Mesenchymal stem cell (in vitro differentiated cells and primary cell): ENCODE data around the gene DAP3.
"Not testable (repeated sequence)": the region's sequence is repeated elsewhere in the genome, so short reads cannot be mapped to it uniquely, and the experiment has no call there.

Experiments
- DNase-seq: peaks from one replicate; pipeline ENCODE4 v3.0.0-alpha.2; 2013
- H2AFZ ChIP-seq: one replicate; pipeline ENCODE4 v1.6.1; 2013; ENCODE audit warnings: low read depth, mild to moderate bottlenecking, control low read depth, inconsistent platforms, low read length, moderate library complexity
- H2AK5ac ChIP-seq: 2 replicates; pipeline ENCODE4 v1.6.1; 2013; ENCODE audit warnings: low read length, moderate library complexity, mild to moderate bottlenecking, inconsistent platforms; ENCODE audit not compliant: severe bottlenecking
- H2BK120ac ChIP-seq: one replicate; pipeline ENCODE4 v1.6.1; 2013; ENCODE audit warnings: low read depth, mild to moderate bottlenecking, inconsistent platforms, low read length, moderate library complexity
- H2BK12ac ChIP-seq, 2 experiments: one replicate each; pipeline ENCODE4 v1.6.1; 2013; ENCODE audit warnings: inconsistent platforms in 2 of 2, low read length in 2 of 2, mild to moderate bottlenecking in 2 of 2, moderate library complexity in 2 of 2, control low read depth in 1 of 2
- H2BK15ac ChIP-seq: one replicate; pipeline ENCODE4 v1.6.1; 2013; ENCODE audit warnings: mild to moderate bottlenecking, low read depth, inconsistent platforms; ENCODE audit not compliant: poor library complexity, severe bottlenecking
- H2BK5ac ChIP-seq: 2 replicates; pipeline ENCODE4 v1.6.1; 2013; ENCODE audit warnings: low read depth, mild to moderate bottlenecking, low read length, control low read depth, inconsistent platforms; ENCODE audit not compliant: poor library complexity, severe bottlenecking
- H3K14ac ChIP-seq, 2 experiments: one replicate each; pipeline ENCODE4 v1.6.1; 2013; ENCODE audit warnings: inconsistent platforms in 2 of 2, low read length in 2 of 2, control low read depth in 1 of 2, mild to moderate bottlenecking in 1 of 2, moderate library complexity in 1 of 2
- H3K18ac ChIP-seq, 2 experiments: one replicate each; pipeline ENCODE4 v1.6.1; 2013; ENCODE audit warnings: inconsistent platforms in 2 of 2, low read length in 2 of 2, control low read depth in 1 of 2, low read depth in 1 of 2, mild to moderate bottlenecking in 1 of 2
- H3K23ac ChIP-seq, 2 experiments: one replicate each; pipeline ENCODE4 v1.6.1; 2013; ENCODE audit warnings: inconsistent platforms in 2 of 2, low read length in 2 of 2, mild to moderate bottlenecking in 2 of 2, moderate library complexity in 2 of 2, control low read depth in 1 of 2
- H3K27ac ChIP-seq: 2 replicates; pipeline ENCODE4 v1.5.1; 2013; ENCODE audit warnings: mild to moderate bottlenecking, moderate library complexity, low read length, control low read depth, inconsistent platforms; ENCODE audit not compliant: poor library complexity, severe bottlenecking
- H3K27me3 ChIP-seq, 2 experiments: 2 replicates each; pipeline versions ENCODE4 v1.6.1 to v1.7.0; 2013; ENCODE audit warnings: low read length in 2 of 2, mild to moderate bottlenecking in 2 of 2, moderate library complexity in 2 of 2, control low read depth in 1 of 2, inconsistent platforms in 1 of 2; ENCODE audit not compliant: control insufficient read depth in 1 of 2, insufficient read depth in 1 of 2
- H3K36me3 ChIP-seq, 2 experiments: 2 replicates each; pipeline versions ENCODE4 v1.6.1 to v1.7.0; 2013; ENCODE audit warnings: low read length in 2 of 2, control low read depth in 1 of 2, inconsistent platforms in 1 of 2, low read depth in 1 of 2, mild to moderate bottlenecking in 1 of 2; ENCODE audit not compliant: insufficient read depth in 2 of 2, control insufficient read depth in 1 of 2
- H3K4ac ChIP-seq, 2 experiments: one replicate each; pipeline ENCODE4 v1.6.1; 2013; ENCODE audit warnings: inconsistent platforms in 2 of 2, low read length in 2 of 2, mild to moderate bottlenecking in 2 of 2, moderate library complexity in 2 of 2, control low read depth in 1 of 2, low read depth in 1 of 2
- H3K4me1 ChIP-seq: 2 replicates; pipeline ENCODE4 v1.6.1; 2013; ENCODE audit warnings: low read depth, low read length, control low read depth; ENCODE audit not compliant: control insufficient read depth, insufficient read depth
- H3K4me2 ChIP-seq: 2 replicates; pipeline ENCODE4 v1.6.1; 2013; ENCODE audit warnings: low read length, mild to moderate bottlenecking, inconsistent platforms; ENCODE audit not compliant: poor library complexity, severe bottlenecking
- H3K4me3 ChIP-seq, 2 experiments: 2 replicates each; pipeline versions ENCODE4 v1.5.1 to v1.7.0; 2013; ENCODE audit warnings: low read length in 2 of 2, mild to moderate bottlenecking in 2 of 2, control low read depth in 1 of 2, low read depth in 1 of 2; ENCODE audit not compliant: insufficient read depth in 1 of 2
- H3K79me1 ChIP-seq: replicated peaks from 2 replicates; pipeline ENCODE4 v1.6.1; 2013; ENCODE audit warnings: mild to moderate bottlenecking, control low read depth, low read length, inconsistent platforms; ENCODE audit not compliant: poor library complexity, severe bottlenecking
- H3K9ac ChIP-seq: 2 replicates; pipeline ENCODE4 v1.7.0; 2013; ENCODE audit warnings: mild to moderate bottlenecking, low read length, moderate library complexity
- H3K9me3 ChIP-seq: 2 replicates; pipeline ENCODE4 v1.7.0; 2013; ENCODE audit warnings: mild to moderate bottlenecking, low read length; ENCODE audit not compliant: control insufficient read depth
- H4K8ac ChIP-seq: one replicate; pipeline ENCODE4 v1.6.1; 2013; ENCODE audit warnings: inconsistent platforms, mild to moderate bottlenecking, low read length, moderate library complexity
- H4K91ac ChIP-seq: one replicate; pipeline ENCODE4 v1.6.1; 2013; ENCODE audit warnings: mild to moderate bottlenecking, low read length, inconsistent platforms
- WGBS: methylation state at CpG from one replicate; pipeline ENCODE4 v1.1.7; 2013; ENCODE audit warnings: mixed read lengths; 5-methylcytosine and 5-hydroxymethylcytosine counted together

DAP3 gene

DNA sequence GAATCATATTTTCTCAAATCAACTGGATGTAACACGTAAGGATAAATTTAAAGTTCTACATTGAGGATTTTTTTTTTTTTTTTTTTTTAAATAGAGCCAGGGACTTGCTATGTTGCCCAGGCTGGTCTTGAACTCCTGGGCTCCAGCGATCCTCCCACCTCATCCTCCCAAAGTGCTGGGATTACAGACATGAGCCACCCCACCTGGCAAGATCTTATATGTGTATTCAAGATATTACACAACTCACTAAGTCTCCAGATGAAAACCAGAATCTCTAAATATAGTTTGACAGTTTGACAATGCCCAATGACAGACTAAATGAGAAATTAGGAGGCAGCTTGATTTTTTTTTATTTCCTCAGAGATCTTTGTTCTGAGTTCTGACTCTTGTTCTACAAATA lies 7.1 kb upstream of the DAP3 start:
- Histone ChIP-seq H3K9ac (no peak overlapping the region), H3K9me3 (no peaks in the 10 kb centered on the region), H2AK5ac (no peak overlapping the region), H3K79me1 (peaks cover 12% of the 10 kb centered on the region), H2BK120ac (no peak overlapping the region), H3K14ac (no peak overlapping the region), H2BK12ac (no peak overlapping the region), H4K8ac (no peak overlapping the region), H3K23ac (no peak overlapping the region), H3K4me2 (no peak overlapping the region), H3K27me3 (no peaks in the 10 kb centered on the region), H3K4ac (no peak overlapping the region), H2BK5ac (no peak overlapping the region), H3K4me3 (no peak overlapping the region), H3K4me1 (peaks cover 4% of the 10 kb centered on the region), H4K91ac (no peak overlapping the region), H2AFZ (no peak overlapping the region), H3K27ac (no peak overlapping the region), H3K18ac (no peak overlapping the region), H2BK15ac (no peak overlapping the region), H3K36me3 (peaks cover 8 to 37% of the 10 kb centered on the region in 2 experiments)
- WGBS = 100% methylated on average over 1 of the region's 2 CpGs
- DNase-seq = no peak

DNA sequence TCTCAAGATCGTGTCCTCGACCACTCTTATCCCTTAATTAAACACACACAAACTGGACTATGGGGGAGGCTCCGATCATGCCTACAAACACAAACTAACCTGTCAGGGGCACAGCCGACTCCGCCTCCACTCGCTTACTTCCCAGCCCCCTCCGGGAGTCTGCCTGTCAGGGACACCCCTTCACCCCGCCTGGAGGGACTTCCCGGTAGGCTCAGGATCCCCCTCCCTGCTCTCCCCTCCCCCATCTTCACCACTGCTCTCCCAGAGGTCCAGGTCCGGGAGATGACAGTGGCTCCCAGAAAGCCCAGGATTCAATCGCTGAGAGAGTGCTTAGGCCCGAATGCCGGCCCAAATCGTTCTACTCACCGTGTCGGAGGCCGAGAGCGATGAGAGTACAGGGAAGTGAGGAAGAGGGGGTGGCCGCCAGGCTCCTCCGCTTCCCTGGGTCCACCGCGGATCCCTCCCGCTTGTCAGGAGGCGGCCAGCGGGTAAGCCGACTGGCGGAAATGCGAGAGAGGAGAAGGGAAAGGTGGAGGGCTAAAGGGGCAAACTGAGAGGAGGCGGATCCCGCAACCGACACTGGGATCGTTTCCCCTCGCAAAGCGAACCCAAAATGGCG lies 1.1 kb upstream of the DAP3 start:
- not testable (repeated sequence) for H3K79me1 ChIP-seq, H3K27me3 ChIP-seq, DNase-seq, H2AK5ac ChIP-seq, H3K9me3 ChIP-seq, H2BK12ac ChIP-seq, H3K4me1 ChIP-seq
- Histone ChIP-seq H2BK120ac (peak overlapping the region; percentile 52), H3K36me3 (peaks cover 0 to 19% of the 10 kb centered on the region in 2 experiments), H3K9ac (peak overlapping the region; percentile 100), H3K18ac (peak overlapping the region; percentile 49 to 98), H2BK15ac (peak overlapping the region; percentile 73), H3K4ac (peak overlapping the region; percentile 82 to 87), H2BK5ac (peak overlapping the region; percentile 36), H3K4me2 (peak overlapping the region; percentile 5), H3K23ac (peak overlapping the region in 1 of 2 experiments; percentile 97), H4K8ac (peak overlapping the region; percentile 81), H4K91ac (peak overlapping the region; percentile 100), H3K14ac (peak overlapping the region in 1 of 2 experiments; percentile 100), H3K4me3 (peak overlapping the region; percentile 92 to 95), H2AFZ (peak overlapping the region; percentile 59), H3K27ac (peak overlapping the region; percentile 96)
- WGBS = 1% methylated on average over 23 of the region's 35 CpGs

DNA sequence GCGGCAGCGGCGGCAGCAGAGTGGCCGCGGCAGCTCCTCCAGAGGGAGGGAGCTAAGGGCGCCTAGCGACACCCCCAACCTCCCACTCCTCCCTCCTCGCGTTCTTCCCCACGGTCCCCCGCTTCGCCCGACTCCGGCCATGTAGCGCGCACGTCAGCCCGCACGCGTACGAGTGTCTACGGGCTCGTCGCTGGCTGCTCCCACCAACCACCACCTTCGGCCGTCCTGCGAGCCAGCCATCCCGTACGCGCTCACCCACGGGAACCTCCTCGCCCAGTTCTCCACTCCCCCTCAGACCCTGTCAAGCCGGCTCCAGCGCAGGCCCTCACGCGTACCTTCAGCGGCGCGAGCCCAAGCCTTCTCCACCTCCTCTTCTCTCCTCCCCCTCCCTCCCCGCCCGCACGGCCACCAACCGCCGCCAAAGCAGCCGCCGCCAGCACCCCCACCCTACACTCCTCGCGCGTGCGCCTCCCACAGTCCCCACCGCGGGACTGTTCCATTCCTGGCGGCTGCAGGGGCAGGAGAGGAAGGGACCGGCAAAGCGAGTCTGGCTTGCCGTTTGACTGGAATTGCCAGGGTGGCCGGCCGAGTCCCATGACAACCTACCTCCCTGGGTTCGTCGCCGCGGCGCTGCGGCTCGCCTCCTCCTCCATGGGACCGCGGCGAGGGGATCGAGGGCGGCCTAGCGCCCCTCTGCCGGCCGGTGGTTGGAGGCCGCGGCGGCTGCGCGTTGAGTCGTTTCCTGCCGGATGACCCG lies 389 bp upstream of the DAP3 start, which contains the start of gene YY1AP1:
YY1AP1 (minus strand) TSS at position 451 of the 757 bp plus-strand sequence. CDS start 8,338 bp downstream, outside the sequence.
- no peaks in the 10 kb centered on the region for H3K27me3 ChIP-seq
- peak within 1 kb of the TSS; percentile 87 for H2AFZ ChIP-seq
- peak; percentile 94 for DNase-seq
- H4K91ac ChIP-seq = peak within 1 kb of the TSS; percentile 100
- H3K18ac ChIP-seq = peak within 1 kb of the TSS; percentile 91 to 99
- no peaks in the 10 kb centered on the region for H3K9me3 ChIP-seq
- H2BK120ac ChIP-seq = peak within 1 kb of the TSS; percentile 86
- peak within 1 kb of the TSS; percentile 71 to 100 for H2BK12ac ChIP-seq
- H3K27ac ChIP-seq = peak within 1 kb of the TSS; percentile 96
- peaks cover 0 to 25% of the 10 kb centered on the region in 2 experiments for H3K36me3 ChIP-seq
- H3K4ac ChIP-seq = peak within 1 kb of the TSS; percentile 82 to 87
- H3K9ac ChIP-seq = peak within 1 kb of the TSS; percentile 100
- no peaks in the 10 kb centered on the region for H3K79me1 ChIP-seq
- peak within 1 kb of the TSS; percentile 92 for H2BK15ac ChIP-seq
- peak within 1 kb of the TSS; percentile 92 to 95 for H3K4me3 ChIP-seq
- peak within 1 kb of the TSS in 1 of 2 experiments; percentile 100 for H3K14ac ChIP-seq
- WGBS = under 1% methylated on average over 72 of the region's 81 CpGs
- H3K4me2 ChIP-seq = peak within 1 kb of the TSS; percentile 55
- peak within 1 kb of the TSS; percentile 99 for H2BK5ac ChIP-seq
- H2AK5ac ChIP-seq = no peak within 1 kb of the TSS
- H4K8ac ChIP-seq = peak within 1 kb of the TSS; percentile 98
- H3K4me1 ChIP-seq = peaks cover 7% of the 10 kb centered on the region
- H3K23ac ChIP-seq = peak within 1 kb of the TSS in 1 of 2 experiments; percentile 97

DNA sequence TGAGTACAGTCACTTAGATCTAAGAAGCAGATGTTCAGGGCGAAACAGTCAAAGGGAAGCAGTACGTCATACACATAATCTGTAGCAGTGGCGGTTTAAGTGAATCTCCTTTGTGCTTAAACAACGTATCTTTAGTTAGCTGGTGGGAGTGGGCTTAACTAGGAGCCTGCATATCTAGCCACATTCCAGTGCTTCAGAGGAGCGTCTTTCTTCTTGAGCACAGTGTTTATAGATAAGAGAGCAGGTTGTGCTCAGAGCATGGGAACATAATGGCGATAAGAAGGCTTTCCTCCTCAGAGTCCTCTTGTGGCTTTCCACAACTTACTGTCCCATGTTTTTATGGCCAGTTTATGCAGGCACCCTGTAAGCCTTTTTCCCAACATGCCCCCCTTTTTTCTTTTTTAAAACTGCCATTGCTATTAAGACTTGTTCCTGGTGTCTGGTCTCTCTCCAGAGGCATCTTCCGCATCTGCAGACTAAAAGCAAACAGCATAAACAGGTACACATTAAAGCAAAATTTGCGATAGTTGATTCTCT lies 3.2 kb downstream of the DAP3 start:
- 98% methylated on average over 8 of the region's 8 CpGs for WGBS
- Histone ChIP-seq H3K27ac (no peak overlapping the region), H3K18ac (no peak overlapping the region), H4K91ac (no peak overlapping the region), H3K4me2 (no peak overlapping the region), H3K79me1 (peaks cover 3% of the 10 kb centered on the region), H2BK15ac (no peak overlapping the region), H2BK12ac (no peak overlapping the region), H2AFZ (no peak overlapping the region), H3K23ac (no peak overlapping the region), H3K9me3 (no peaks in the 10 kb centered on the region), H3K4ac (no peak overlapping the region), H3K36me3 (peaks cover 0 to 25% of the 10 kb centered on the region in 2 experiments), H2BK120ac (no peak overlapping the region), H3K4me3 (no peak overlapping the region), H3K27me3 (no peaks in the 10 kb centered on the region), H3K14ac (no peak overlapping the region), H3K4me1 (peaks cover 4% of the 10 kb centered on the region), H3K9ac (no peak overlapping the region), H2AK5ac (no peak overlapping the region), H4K8ac (no peak overlapping the region), H2BK5ac (no peak overlapping the region)
- no peak for DNase-seq
